Activated CD4-positive, CD25-positive, alpha-beta regulatory T cell (primary cell): ENCODE results near the gene EPHB2.

ENCODE experiments used
- DNase-seq, 4 experiments: peaks; one replicate each; lab custom pipeline; 2025; lab: John Stamatoyannopoulos, UW

The EPHB2 gene

DNA sequence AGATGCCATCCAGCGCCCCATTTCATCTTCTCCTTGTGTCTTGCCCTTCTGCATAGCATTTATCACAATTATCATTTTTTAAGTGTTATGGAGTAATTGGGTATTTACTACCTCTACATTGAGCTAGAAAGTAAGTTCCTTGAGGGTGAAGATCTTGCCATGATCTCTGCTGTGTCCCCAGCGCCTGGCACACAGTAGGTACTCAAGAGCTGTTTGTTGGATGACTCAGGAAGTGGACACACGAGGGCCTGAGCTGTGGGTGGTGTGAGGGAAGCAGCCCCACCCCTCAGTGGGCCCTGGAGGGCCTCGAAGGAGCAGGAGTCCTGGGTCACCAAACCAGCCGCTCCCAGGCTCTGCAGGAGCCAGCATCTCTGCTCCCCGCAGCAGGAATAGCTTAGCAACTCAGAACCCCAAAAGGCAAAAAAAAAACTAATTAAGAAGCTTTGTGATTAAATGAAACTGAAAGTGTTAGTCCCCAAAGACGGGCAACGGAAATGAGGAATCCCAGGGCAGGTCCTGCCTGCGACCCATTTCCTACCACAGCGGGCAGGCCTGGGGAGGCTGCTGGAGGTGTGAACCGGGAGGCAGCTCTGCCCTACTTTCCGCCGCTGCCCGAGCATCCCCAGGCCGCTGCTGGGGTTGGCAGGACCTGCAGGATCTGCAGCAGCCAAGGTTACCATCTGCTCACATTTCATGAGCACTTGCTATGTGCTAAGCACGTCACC lies 174.3 kb downstream of the EPHB2 start:
- no peak for DNase-seq

DNA sequence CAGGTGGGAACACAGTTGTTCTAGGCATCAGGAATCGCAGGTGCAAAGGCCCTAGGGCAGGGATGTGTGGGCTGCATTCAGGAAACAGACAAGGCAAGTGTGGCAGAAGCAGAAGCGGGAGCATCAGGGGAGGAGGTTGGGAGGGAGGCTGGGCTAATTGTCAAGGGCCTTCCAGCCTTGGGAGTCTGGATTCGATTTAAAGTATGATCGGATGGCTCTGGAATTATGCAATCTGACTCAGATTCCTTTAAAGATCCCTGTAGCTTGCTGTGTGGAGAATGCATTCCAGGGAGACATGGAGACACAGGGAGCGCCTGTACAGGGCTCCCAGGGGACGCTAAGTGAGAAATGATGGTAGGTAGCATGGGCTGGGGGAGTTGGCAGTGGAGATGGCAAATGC lies 175.6 kb downstream of the EPHB2 start:
- DNase-seq: no peak

DNA sequence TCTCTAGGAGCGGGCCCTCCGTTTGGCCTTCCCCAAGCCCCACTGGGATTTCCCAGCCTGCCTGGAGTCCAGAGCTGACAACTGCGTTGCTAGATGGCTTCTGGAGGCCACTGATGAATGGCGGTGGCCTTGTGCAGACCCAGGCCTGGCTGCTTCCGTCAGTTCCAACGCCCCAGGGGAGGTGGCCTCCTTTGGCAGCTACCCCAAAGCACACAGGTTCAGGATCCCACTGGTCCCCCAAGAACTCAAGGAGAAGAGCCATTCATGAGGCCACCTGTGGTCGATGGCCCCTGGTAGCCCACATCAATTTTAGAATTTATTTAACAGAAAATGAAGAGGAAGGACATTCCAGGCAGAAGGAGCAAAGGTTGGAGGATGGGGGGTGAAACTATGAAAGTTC lies 176.9 kb downstream of the EPHB2 start:
- no peak for DNase-seq

DNA sequence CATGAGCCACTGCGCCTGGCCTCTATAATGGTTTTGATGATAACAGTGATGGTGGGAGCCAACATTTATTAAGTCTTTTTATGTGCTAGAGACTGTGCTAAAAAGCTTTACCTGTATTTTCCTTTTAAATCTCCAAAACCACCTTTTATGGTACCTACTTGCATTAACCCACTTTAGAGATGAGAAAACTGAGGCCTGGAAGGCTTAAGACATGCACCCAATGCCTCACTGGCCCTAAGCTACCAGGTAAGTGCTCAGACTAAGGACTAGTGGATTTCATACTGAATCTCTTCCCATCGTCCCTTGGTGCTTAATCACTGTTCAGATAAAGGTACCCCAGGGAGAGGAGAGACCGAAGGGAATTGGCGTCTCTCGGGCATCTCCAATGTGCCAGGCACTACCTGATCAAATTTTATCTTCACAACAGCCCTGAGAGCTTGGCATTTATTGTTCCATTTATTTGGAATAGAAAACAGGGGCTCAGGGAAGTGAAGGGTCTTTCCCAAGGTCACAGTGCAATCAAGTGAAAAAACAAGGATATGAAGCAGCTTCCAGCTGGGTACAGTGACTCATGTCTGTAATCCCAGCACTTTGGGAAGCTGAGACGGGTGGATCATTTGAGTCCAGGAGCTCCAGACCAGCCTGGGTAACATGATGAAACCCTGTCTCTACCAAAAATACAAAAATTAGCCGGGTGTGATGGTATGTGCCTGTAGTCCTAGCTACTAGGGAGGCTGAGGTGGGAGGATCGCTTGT lies 177.9 kb downstream of the EPHB2 start:
- no peak for DNase-seq

DNA sequence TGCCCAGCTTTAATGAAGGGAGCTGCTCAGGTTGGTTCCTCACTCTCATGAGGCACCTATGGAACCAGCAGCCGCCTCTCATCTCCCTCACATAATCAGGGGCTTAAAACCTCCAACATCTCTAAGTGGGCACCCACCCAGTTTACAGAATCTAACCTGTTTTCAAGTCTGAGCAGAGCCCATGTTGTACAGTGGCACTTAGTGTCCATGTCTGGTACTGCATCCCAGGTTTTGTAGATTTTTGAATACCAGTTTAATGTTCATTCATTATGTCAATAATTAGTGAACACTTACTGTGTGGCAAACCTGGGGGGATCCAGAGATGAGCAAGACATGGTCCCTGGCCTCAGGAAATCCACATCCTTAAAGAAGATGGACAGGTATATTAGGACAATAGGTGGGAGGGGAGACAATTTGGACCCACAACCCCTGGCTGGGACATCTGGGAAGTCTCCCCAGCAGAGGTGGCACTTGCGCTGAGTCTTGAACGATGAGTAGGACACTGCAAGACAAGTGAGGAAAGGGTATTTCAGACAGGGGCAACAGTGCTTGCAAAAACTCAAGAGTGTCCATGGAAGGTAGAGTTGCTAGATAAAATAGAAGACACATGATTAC lies 178.7 kb downstream of the EPHB2 start:
- no peak for DNase-seq

DNA sequence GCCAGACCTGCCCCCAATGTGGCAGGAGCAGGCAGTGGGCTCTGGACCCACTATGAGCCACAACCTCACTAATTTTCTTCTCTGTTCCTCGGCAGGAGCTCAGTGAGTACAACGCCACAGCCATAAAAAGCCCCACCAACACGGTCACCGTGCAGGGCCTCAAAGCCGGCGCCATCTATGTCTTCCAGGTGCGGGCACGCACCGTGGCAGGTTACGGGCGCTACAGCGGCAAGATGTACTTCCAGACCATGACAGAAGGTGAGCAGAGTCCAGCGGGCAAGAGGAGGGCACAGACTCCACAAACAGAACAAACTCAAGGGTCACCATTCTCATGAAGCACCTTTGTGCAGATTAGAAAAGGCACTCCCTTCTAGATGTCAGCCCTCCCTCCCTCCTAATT lies 182.2 kb downstream of the EPHB2 start:
- no peak for DNase-seq

DNA sequence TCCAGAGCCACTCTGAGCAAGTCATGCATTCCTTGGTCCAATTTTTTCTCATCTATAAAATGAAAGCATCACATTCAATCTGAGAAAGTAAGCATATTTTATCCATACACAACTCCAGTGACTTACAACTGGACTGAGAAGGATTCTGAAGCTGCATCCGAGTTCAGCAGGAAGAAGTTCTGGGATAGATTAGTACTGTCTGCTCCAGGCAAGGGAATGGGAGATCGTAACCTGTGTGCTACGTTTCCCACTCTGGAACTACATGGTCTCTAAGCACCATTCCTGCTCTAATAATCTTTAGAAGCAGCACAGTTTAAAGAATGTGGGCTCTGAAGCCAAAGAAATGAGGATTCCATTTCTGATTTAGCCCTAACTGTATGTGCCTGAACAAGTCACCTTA lies 182.7 kb downstream of the EPHB2 start:
- DNase-seq: no peak

DNA sequence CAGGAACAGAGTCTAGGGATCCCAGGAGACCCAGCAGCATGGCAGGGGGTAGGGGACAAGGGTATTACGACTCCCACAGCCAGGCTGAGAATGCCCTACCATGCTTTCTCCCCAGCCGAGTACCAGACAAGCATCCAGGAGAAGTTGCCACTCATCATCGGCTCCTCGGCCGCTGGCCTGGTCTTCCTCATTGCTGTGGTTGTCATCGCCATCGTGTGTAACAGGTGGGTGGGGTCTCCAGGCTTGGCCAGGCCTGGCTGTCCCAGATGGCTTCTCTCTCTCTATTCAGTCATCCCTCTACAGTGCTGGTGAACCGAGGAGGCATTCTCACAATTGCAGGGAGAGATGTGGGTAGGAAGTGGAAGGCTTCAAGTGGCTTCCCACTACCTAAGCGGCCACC lies 184.7 kb downstream of the EPHB2 start:
- no peak for DNase-seq

DNA sequence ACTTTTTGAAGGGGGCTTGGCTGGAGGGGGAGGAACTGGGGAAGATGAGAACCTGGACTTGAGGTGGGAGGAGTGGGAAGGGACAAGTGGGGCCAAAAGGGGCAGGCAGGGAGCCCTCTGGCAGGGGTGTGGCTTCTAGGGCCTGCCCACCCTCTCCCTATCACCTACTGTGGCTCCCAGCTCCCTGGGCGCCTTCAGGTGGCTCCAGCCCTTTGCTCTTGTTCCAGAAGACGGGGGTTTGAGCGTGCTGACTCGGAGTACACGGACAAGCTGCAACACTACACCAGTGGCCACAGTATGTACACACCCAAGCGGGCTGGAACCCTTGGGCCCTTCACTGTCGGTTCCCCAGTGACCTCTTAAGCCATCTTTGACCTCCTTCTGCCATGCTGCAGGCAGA lies 185.5 kb downstream of the EPHB2 start:
- no peak for DNase-seq

DNA sequence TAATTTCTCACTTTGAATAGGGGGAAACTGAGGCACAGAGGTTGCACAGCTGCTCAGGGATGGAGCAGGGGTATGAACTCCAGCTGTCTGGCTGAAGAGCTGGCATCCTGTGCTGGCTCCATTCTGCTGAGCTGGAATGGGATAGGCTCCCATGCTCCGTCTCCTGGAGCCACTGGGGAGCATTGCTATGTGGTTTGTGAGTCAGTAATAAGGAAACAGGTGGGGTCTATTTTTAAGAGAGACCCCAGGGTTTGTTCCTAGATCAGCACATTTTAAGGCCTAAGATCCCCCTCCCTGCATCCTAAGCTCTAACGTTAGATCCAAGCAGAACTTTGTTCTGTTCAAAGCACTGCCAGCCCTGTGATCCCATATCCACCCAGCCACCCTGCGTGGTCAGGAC lies 189.8 kb downstream of the EPHB2 start:
- no peak for DNase-seq

DNA sequence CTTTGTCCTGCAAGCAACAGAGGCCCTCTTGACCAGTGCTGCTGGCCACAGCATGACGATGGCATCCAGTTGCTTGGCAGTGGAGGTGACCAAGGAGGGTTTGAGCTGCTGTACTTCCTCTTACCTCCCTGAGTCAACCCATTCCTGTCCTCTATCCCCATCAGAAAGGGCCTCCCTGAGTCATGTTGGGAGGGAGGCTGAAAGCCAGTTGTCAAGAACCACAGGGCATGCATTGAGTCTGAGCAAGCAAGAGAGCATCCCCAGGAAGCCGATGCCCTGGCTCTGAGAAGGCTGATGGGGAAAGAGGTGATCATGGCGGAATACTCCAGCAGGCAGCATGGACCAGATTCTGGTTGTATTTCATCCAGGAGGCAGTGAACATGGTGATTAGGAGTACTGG lies 192.5 kb downstream of the EPHB2 start:
- DNase-seq: no peak

DNA sequence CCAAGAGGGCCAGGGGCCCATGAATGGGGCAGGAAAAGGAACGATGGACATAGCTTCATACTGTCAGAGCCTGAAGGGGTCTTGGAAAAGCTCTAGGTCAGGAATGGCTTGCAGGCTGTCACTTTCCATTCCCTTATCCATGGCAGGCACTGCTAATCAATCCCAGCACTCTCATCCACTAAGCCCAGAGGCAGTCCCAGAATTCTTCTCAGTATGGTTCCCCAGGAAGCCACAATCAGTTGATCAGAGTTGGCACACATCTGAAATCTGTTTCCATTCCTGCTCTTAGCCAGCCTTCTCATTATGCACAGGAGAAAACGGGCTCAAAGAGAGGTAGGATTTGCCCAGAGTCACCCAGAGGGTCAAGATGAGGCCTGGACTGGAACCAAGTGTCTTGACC lies 196.3 kb downstream of the EPHB2 start:
- DNase-seq: no peak

DNA sequence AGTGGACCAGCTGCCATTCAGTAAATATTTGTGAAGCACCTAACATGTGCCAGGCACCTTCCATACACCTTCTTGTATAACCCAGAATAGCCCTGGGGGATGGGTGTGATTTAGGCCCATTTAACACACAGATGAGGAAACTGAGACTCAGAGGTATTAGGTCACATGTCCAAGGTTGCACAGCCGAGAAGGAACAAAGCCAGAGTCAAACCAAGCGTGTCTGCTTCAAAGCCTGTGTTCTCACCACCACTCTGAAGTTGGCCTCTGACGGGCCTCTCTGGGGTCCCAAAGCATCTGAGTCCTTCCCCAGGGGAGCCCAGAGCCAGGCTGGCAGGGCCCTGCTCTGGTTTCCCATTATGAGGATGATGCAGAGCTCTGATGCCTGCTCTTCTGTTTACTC lies 196.9 kb downstream of the EPHB2 start:
- no peak for DNase-seq

DNA sequence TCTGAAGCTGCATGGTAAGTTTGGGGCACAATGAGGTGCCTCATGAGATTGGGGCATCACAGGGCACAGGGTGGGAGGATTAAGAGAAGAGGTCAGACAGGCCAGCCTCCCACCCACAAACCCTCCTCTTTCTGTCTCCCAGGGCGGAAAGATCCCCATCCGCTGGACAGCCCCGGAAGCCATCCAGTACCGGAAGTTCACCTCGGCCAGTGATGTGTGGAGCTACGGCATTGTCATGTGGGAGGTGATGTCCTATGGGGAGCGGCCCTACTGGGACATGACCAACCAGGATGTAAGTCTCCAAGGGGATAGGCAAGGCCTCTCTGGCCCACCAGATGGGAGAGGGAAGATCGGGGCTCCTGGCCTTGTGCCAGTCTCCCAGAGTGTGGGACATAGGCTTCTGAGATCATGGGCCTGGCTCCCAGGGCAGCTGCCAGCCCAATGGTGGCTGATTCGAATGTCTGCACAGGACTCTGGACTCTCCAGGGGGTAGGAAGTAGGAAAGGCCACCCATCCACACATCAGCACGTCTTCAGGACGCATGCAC lies 198.3 kb downstream of the EPHB2 start:
- DNase-seq: no peak

DNA sequence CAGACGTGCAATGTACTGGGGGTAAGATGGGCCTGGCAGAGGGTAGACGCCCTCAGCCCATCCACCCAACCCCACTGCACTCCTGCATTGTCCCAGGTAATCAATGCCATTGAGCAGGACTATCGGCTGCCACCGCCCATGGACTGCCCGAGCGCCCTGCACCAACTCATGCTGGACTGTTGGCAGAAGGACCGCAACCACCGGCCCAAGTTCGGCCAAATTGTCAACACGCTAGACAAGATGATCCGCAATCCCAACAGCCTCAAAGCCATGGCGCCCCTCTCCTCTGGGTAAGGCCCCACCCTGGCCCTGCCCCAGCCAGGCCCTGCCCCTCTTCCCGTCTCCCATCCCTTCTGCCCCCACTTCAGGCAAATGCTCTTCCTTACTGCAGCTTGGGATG lies 199.6 kb downstream of the EPHB2 start:
- no peak for DNase-seq

DNA sequence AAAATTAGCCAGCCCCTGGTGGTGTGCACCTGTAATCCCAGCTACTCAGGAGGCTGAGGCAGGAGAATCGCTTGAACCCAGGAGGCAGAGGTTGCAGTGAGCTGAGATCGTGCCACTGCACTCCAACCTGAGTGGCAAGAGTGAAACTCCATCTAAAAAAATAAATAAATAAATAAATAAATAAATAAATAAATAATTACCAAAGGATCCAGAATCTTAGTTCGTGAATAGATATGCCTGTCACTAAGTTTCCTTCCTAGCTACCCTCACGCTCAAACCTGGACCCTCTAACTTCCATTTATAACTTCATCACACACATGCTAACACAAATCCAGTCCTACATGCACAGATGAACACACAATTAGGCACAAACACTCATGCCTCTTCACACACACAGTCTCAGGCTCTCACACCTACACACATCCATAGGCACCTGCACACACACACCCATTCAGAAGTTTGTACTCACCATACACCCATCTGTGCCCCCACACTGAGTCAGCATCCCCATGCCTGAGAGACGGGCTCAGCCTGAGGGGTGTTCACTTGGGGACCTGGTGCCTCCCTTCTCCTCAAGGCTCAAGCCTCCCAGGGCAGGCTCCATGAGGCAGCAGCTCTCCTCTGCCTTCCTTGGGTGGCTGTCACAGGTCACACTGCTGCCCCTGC lies 200.5 kb downstream of the EPHB2 start:
- no peak for DNase-seq

DNA sequence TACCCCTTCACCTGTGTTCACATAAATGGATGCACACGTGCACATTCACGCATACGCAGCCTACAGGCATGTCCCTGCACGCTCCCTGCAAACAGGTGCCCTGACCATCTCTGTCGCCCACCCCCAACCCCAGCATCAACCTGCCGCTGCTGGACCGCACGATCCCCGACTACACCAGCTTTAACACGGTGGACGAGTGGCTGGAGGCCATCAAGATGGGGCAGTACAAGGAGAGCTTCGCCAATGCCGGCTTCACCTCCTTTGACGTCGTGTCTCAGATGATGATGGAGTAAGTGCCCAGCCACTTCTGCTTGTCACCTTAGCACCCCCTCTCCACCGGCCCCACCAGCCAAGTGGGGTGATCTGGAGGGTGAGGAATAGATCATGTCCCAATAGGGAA lies 201.7 kb downstream of the EPHB2 start:
- DNase-seq: no peak

DNA sequence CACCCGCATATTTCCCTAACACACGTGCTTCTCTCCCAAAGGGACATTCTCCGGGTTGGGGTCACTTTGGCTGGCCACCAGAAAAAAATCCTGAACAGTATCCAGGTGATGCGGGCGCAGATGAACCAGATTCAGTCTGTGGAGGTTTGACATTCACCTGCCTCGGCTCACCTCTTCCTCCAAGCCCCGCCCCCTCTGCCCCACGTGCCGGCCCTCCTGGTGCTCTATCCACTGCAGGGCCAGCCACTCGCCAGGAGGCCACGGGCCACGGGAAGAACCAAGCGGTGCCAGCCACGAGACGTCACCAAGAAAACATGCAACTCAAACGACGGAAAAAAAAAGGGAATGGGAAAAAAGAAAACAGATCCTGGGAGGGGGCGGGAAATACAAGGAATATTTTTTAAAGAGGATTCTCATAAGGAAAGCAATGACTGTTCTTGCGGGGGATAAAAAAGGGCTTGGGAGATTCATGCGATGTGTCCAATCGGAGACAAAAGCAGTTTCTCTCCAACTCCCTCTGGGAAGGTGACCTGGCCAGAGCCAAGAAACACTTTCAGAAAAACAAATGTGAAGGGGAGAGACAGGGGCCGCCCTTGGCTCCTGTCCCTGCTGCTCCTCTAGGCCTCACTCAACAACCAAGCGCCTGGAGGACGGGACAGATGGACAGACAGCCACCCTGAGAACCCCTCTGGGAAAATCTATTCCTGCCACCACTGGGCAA lies 202.9 kb downstream of the EPHB2 start:
- no peak for DNase-seq

DNA sequence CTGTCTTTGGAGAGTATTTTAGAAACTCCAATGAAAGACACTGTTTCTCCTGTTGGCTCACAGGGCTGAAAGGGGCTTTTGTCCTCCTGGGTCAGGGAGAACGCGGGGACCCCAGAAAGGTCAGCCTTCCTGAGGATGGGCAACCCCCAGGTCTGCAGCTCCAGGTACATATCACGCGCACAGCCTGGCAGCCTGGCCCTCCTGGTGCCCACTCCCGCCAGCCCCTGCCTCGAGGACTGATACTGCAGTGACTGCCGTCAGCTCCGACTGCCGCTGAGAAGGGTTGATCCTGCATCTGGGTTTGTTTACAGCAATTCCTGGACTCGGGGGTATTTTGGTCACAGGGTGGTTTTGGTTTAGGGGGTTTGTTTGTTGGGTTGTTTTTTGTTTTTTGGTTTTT lies 203.5 kb downstream of the EPHB2 start:
- DNase-seq: no peak

DNA sequence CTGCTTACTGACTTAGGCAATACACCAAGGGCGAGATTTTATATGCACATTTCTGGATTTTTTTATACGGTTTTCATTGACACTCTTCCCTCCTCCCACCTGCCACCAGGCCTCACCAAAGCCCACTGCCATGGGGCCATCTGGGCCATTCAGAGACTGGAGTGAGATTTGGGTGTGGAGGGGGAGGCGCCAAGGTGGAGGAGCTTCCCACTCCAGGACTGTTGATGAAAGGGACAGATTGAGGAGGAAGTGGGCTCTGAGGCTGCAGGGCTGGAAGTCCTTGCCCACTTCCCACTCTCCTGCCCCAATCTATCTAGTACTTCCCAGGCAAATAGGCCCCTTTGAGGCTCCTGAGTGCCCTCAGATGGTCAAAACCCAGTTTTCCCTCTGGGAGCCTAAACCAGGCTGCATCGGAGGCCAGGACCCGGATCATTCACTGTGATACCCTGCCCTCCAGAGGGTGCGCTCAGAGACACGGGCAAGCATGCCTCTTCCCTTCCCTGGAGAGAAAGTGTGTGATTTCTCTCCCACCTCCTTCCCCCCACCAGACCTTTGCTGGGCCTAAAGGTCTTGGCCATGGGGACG lies 204.1 kb downstream of the EPHB2 start:
- DNase-seq: no peak

DNA sequence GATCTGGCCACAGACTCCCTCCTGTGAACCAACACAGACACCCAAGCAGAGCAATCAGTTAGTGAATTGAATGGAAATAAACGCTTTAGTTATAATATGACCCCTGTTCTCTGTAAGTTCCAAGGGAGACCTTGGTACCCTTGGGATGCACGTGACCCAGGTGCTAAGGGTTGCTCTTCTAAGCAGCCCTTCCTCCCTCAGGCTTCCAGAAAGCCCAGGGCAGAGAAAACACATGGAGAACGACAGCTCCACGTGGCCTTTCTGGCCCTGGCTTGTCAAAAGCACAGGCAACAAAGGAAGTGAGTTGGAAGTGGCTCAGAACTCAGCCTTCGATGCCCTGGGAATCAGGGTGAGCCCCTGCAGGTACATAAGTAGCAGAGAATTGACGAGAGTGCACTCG lies 204.6 kb downstream of the EPHB2 start:
- no peak for DNase-seq
